Renal pelvis (tissue), 12 donors: ENCODE results near the gene NOVA2. TPM values are rescaled to one million over a fixed set of nuclear protein-coding genes. Genes with fewer than 3 reads are reported as not detected.

ENCODE experiments used
- DNase-seq: peaks from one replicate; pipeline ENCODE4 v3.0.0-alpha.2; 2013
- long read RNA-seq, 16 experiments: transcript quantifications; one replicate each; lab custom pipeline, GENCODE V29; 2026
- polyA plus RNA-seq, 3 donors: library from polyadenylated mRNA; unstranded; fragments of 120-200 nt; gene quantifications; one replicate each; pipeline ENCODE4 v1.2.1, GENCODE V29; 2013; ENCODE audit not compliant: insufficient read length in 3 of 3

NOVA2 gene
- 1 to 10 TPM; 3.6 to 5.3 (median 4.4) TPM for polyA plus RNA-seq
- long read RNA-seq, donor 1 = 0 reads
- long read RNA-seq, donor 2 = 0 reads
- long read RNA-seq, donor 3, full-length matches to known transcripts = 3 of 3 reads
- long read RNA-seq, donor 3, partial matches to known transcripts = 0 of 3 reads
- long read RNA-seq, donor 3, other reads (novel, unspliced or antisense) = 0 of 3 reads
- long read RNA-seq, donor 4, full-length matches to known transcripts = 2 of 2 reads
- long read RNA-seq, donor 4, partial matches to known transcripts = 0 of 2 reads
- long read RNA-seq, donor 4, other reads (novel, unspliced or antisense) = 0 of 2 reads
- long read RNA-seq, donor 5, full-length matches to known transcripts = 1 of 1 reads
- long read RNA-seq, donor 5, partial matches to known transcripts = 0 of 1 reads
- long read RNA-seq, donor 5, other reads (novel, unspliced or antisense) = 0 of 1 reads
- long read RNA-seq, donor 6, full-length matches to known transcripts = 1 of 1 reads
- long read RNA-seq, donor 6, partial matches to known transcripts = 0 of 1 reads
- long read RNA-seq, donor 6, other reads (novel, unspliced or antisense) = 0 of 1 reads
- long read RNA-seq, donor 7 = 0 reads
- long read RNA-seq, donor 8 = 0 reads
- long read RNA-seq, donor 9 = 0 reads
- long read RNA-seq, donor 10 = 0 reads
- long read RNA-seq, donor 11, full-length matches to known transcripts = 1 of 1 reads
- long read RNA-seq, donor 11, partial matches to known transcripts = 0 of 1 reads
- long read RNA-seq, donor 11, other reads (novel, unspliced or antisense) = 0 of 1 reads
- long read RNA-seq, donor 12, full-length matches to known transcripts = 4 of 4 reads
- long read RNA-seq, donor 12, partial matches to known transcripts = 0 of 4 reads
- long read RNA-seq, donor 12, other reads (novel, unspliced or antisense) = 0 of 4 reads
- long read RNA-seq, donor 13 = 0 reads
- long read RNA-seq, donor 14 = 0 reads
- long read RNA-seq, donor 15, full-length matches to known transcripts = 2 of 2 reads
- long read RNA-seq, donor 15, partial matches to known transcripts = 0 of 2 reads
- long read RNA-seq, donor 15, other reads (novel, unspliced or antisense) = 0 of 2 reads
- long read RNA-seq, donor 16 = 0 reads

GRCh38 chr19:45973553-45974338 lies at the start of gene NOVA2:
TSS of gene NOVA2 (minus strand) at chr19:45973865. CDS start at chr19:45973351, 514 bp downstream.
- DNase-seq = peak; percentile 22

GRCh38 chr19:46023311-46023779 lies 49.7 kb upstream of the NOVA2 start:
- no peak for DNase-seq

DNA sequence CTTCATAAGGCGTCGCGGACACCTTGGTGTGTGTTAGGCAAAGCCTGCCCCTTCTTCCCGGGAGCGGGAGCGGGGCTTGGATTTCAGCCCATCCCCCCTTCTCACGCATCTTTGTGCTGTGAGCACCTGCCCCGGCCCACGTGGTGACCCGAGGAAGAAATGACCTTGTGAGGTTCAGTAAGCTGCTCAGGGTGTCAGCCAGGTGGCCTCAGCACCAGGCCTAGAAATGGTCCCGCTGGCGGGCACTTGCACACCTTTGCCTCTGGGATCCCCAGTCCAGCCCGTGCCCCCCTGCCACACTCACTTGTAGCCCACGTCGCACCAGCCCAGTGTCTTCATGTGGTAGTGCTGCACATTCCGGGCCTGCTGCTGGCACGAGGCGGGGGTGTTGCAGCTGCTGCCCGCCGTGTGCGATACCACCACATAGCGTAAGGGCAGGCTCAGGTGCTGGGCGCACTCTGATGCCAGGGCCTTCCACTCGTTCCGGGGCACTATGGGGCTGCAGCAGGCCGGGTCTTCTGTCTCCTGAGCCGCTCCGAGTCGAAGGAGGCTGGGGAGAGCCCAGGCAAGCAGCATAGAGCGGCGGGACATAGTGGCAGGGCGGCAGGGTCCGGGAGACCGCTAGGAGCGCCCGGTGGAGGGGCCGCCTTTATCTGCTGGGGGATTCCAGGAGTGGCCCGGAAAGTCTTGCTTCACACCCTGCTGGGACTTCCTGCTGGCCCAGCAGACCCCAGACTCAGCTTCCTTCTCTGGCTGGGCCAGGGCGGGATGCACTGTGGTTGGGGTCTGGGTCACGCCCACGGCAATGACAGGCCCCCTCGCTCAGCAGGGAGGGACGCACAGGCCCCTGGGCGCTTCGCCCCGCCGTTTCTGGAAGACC lies 49.0 kb upstream of the NOVA2 start, which contains the start of gene PGLYRP1:
TSS of gene PGLYRP1 (minus strand) at position 623 of the 880 bp plus-strand sequence. CDS start at position 591, 32 bp downstream.
- DNase-seq = no peak

GRCh38 chr19:46022061-46022430 lies 48.4 kb upstream of the NOVA2 start:
- DNase-seq = no peak

GRCh38 chr19:46021531-46022041 lies 47.9 kb upstream of the NOVA2 start:
- DNase-seq = no peak

DNA sequence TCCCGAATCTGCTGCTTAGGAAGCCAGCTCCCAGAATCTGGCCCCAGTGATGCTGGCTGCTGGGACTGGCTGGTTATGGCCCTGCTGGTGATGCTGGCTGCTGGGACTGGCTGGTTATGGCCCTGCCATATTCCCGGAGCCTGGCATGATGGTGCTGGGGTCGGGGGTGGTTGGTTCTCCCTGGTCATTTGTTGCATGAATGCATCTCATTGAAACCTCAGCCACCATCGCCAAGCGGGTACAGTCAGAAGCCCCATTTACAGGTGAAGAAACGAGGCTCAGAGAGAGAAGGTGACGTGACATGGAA lies 47.1 kb upstream of the NOVA2 start:
- DNase-seq = no peak

- DNase-seq = no peak
Measured at GRCh38 chr19:46019270-46019669, 45.6 kb upstream of the NOVA2 start.

- DNase-seq = no peak
Measured at GRCh38 chr19:46018729-46019251, 45.1 kb upstream of the NOVA2 start.

DNA sequence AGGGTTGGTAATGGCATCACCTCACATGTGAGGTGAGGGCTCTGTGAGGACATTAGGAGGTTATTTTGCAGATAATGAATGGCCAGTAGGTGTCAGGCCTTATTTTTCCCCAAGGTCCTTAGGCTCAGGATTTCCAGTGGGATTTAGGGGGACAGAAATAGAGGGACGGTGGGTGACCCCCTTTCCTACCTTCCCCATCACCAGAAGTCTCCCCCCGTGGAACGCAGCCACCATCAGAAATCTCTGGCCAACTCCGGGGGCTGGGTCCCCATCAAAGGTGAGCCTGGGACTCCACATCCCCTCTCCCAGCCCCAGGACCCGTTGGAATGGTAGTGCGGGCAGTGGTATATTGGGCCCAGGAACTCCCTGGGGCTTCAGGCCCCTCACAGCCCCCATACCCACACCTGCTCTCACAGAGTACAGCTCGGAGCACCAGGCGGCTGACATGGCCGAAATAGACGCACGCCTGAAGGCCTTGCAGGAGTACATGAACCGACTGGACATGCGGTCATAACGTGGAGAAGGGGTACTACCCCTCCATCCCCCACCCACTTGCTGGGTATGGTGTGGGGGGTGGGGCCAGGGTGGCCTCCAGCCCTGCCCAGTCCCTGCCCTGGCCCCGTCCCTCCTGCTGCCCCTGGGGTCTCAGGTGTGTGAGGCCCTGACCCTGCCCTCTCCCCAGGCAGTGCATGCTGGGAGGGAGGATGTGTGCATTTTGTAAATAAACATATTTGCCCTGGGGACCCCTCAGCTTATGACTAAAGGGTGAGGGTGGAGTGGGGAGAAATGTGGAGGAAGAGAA lies 44.4 kb upstream of the NOVA2 start:
- no peak for DNase-seq

GRCh38 chr19:46017095-46017429 lies 43.4 kb upstream of the NOVA2 start:
- DNase-seq = no peak

GRCh38 chr19:46016426-46017094 lies 42.9 kb upstream of the NOVA2 start:
- peak; percentile 75 for DNase-seq

GRCh38 chr19:46015687-46016425 lies 42.2 kb upstream of the NOVA2 start:
- no peak for DNase-seq

DNA sequence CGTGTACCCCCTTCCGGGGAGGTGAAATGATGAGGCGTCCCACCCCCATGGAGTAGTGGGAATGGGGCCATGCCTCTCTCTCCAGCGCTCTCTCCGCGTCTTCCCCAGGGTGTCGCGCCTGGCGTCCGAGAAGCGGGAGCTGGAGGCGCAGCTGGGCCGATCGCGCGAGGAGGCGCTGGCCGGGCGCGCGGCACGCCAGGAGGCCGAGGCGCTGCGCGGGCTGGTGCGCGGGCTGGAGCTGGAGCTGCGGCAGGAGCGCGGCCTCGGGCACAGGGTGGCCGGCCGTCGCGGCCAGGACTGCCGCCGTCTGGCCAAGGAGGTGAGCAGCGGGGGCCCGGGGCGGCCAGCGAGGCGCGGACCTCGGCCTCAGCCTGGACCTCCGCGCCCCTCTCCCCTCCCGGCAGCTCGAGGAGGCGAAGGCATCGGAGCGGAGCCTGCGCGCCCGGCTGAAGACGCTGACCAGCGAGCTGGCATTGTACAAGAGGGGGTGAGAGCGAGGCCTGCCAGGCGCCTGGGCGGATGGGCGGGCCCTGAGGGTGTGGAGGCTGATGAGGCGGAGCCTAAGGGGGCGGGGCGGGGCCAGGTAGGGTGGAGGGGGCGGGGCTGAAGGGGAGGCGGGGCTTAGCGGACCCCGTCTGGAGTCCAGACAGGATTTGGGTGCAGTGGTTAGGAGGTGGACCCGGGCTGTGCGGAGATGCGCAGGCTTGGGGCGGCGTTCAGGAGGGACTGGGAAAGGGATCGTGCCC lies 41.4 kb upstream of the NOVA2 start:
- peak; percentile 68 for DNase-seq

- no peak for DNase-seq
Measured at GRCh38 chr19:46014534-46014933, 40.9 kb upstream of the NOVA2 start.

DNA sequence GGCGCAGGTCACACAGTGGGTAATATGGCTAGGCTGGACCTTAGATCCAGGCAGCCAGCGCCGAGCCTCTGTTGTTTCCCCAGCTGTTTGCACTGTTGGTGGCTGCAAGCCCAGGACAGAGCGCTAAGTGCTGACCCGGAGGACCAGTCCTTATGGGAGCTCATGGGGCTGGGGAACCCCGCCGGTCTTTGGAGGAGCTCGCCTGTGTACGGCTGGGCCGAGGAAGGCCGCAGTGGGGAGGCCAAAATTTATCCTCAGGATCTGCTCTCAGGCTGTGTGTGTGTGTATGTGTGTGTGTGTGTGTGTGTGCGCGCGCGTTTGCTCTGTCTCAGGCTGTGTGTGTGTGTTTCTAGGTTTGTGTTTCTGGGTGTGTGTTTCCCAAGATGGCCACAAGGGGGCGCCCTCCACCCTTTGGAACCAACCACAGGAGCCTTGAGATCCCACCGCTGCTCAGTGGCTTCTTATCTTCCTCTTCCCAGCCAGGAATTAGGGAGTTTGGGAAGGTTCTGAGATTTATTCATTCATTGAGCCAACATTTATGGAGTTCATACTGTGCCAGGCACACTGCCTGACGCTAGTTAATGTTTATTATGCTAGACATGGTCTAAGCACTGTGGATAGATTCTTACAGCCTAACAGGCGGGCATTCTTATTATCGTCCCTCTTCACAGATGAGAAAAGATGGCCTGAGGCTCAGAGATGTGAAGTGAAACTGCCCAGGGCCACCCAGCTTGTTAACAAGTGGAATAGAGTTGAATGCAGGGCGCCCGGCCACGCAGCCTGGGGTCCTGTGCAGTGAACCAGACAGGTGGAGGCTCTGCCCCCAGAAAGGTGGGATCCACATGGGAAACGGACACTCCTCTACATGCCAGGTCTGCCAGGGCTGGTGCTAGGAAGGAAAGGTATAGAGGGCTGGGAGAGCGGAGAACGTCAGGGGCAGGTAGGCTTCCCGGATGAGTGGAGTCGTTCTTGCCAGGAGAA lies 36.2 kb upstream of the NOVA2 start:
- peak; percentile 57 for DNase-seq

- DNase-seq = no peak
Measured at GRCh38 chr19:46006411-46006810, 32.7 kb upstream of the NOVA2 start.
